GM13977 (cell line): Measurements from ENCODE around the gene MTOR.
"Not testable (repeated sequence)": the region's sequence is repeated elsewhere in the genome, so short reads cannot be mapped to it uniquely, and the experiment has no call there.

Experiments used
- DNase-seq: peaks from one replicate; pipeline ENCODE4 v3.0.0; 2012; ENCODE audit warnings: low spot score
- in situ Hi-C: fragments of 300-500 bp; cut with MboI; formaldehyde crosslinking; loops from one replicate; pipeline ENCODE4 v1.12.0; 2022; ENCODE audit warnings: low sequenced_read_pairs, low pct_unique_long_range_greater_than_20kb, mixed read lengths, inconsistent platforms; ENCODE audit not compliant: unreplicated experiment
- TF ChIP-seq, protein P1 (sequence below): IDR thresholded peaks from 2 replicates; pipeline ENCODE4 v1.5.1; 2012; ENCODE audit warnings: mild to moderate bottlenecking, control low read depth; ENCODE audit not compliant: insufficient read depth; ENCODE audit errors: extremely low read depth, missing control alignments

The MTOR gene

DNA sequence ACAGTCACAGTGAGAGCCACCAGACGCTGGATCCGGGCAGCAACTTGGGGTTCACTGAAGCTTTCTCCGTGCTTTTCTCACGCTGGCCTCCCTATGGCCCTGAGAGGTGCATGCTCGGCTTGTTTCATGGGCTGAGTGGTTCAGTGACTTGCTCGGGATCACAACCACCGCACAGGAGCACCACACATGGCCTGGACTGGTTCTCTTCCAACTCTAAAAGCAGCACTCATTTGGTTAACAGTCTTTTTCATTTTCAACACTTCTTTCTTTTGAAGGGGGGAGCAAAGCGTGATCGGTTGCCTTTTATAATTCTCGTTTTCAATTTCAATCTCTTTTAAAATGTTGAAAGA, 36.8 kb upstream of the MTOR start:
- TF ChIP-seq, protein P1, sequence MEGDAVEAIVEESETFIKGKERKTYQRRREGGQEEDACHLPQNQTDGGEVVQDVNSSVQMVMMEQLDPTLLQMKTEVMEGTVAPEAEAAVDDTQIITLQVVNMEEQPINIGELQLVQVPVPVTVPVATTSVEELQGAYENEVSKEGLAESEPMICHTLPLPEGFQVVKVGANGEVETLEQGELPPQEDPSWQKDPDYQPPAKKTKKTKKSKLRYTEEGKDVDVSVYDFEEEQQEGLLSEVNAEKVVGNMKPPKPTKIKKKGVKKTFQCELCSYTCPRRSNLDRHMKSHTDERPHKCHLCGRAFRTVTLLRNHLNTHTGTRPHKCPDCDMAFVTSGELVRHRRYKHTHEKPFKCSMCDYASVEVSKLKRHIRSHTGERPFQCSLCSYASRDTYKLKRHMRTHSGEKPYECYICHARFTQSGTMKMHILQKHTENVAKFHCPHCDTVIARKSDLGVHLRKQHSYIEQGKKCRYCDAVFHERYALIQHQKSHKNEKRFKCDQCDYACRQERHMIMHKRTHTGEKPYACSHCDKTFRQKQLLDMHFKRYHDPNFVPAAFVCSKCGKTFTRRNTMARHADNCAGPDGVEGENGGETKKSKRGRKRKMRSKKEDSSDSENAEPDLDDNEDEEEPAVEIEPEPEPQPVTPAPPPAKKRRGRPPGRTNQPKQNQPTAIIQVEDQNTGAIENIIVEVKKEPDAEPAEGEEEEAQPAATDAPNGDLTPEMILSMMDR = no peak
- no peak for DNase-seq
- in situ Hi-C loops = no loop called here

DNA sequence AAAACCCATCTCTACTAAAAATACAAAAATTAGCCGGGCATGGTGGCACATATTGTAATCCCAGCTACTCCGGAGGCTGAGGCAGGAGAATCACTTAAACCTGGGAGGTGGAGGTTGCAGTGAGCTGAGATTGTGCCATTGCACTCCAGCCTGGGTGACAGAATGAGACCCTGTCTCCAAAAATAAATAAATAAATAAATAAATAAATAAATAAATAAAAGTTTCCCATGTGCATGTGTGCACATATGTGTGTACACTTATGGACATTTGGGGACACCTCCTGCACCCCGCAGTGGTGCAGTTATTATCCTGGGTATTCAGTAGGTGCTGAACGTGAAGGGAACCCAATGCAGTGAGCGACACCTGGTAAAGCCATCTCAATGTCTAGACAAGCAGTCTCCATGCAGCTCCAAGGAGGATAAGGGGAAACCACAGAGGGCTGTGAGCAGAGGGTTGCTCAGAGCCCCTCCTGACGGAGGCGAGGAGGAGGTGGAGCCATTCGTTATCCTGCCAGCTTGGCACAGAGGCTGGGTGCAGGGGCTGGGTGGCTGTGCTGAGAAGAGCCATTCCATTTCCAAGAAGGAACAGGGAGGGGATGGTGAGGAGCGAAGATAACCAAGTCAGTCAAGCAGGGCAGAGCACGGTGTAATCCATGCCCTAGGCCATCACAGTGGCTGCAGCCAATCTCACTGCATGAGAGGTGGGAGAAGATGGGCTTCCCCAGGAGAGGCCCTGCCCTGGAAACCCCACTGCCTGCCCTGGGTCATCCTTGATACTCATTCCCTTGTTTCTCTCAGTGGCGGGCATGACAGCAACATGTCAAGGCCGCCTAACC, 36.3 kb upstream of the MTOR start:
- DNase-seq = no peak
- in situ Hi-C loops = no loop called here
- TF ChIP-seq, protein P1 = no peak

DNA sequence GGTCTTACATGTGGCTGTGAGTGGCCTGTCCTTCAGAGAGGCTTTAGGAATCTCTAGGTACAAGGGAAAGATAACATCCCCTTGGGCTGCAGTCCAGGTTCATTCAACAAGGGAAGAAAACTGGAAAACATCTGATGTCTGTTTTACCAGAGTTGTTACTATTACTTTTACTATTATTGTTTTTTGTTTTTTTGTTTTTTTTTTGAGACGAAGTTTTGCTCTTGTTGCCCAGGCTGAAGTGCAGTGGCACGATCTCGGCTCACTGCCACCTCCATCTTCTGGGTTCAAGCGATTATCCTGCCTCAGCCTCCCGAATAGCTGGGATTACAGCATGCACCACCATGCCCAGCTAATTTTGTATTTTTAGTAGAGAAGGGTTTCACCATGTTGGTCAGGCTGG, 35.4 kb upstream of the MTOR start:
- in situ Hi-C loops = not testable (repeated sequence)

DNA sequence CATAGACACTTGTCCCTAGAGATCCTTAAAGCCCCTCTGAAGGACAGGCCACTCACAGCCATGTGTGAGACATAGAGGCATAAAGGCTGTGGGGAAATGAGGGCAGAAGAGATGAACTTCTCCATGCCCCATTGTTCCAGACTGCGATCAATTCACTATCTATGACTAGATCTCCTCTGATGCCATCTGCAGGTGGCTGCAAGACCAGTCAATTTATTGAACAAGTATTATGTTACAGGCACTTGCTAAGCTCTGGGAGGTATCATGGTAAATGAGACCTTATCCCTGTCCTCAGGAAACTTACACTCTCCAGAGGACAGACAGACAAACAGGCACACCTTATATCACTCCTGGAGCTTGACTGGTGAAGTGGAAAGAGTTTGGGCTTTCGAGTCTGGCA, 33.6 kb upstream of the MTOR start:
- TF ChIP-seq, protein P1 = no peak
- in situ Hi-C loops = no loop called here
- DNase-seq = no peak

More for the DNA sequence above, 35.4 kb upstream of the MTOR start:
- not testable (repeated sequence) for DNase-seq

DNA sequence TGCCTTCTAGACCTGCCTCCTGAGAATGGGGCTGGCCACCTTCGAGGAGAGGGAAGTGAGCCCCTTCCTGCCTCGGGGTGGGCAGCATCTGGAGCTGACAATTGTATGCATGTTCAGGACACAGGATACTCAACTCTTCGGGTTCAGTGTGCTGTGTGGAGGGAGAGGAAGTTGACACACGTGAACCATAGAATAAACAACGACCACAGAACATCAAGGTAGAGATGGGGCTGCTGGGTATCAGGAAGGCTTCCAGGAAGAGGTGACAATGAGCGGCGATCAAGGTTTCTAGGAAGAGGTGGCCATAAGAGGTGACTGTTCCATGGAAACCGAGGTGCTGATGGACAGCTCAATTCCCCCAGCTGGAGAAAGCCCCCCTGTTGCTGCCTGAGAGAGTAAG, 32.6 kb upstream of the MTOR start:
- in situ Hi-C loops = no loop called here
- DNase-seq = no peak
- TF ChIP-seq, protein P1 = no peak

DNA sequence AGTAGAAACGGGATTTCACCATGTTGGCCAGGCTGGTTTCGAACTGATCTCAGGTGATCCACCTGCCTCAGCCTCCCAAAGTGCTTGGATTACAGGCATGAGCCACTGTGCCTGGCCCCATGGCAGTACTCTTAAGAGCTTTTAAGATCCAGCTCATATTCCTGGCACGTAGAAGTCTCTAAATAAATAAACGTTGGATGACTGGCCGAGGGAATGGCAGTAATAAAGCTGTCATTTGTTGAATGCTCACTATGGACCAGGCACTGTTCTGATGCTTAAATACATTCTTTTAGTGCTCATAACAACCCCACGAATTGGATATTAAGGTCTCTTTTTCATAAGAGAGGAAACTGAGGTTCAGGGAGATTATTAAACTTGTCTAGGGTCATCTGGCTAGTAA, 31.5 kb upstream of the MTOR start:
- TF ChIP-seq, protein P1 = no peak
- DNase-seq = no peak
- in situ Hi-C loops = no loop called here

DNA sequence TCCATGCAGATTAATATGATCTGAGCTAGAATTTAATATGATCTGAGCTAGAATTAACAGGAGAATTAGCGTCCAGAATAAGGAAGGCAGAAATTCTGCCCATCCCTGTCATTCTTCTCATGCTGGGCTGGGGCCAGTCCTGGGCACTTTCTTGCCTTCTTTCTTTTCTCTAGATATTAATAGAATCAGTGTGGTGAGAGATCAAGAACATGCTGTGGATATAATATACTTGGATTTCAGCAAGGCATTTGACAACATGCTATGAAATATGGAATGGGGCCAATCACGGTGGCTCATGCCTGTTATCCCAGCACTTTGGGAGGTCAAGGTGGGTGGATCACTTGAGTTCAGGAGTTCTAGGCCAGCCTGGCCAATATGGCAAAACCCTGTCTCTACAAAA, 28.7 kb upstream of the MTOR start:
- no peak for DNase-seq
- in situ Hi-C loops = no loop called here
- TF ChIP-seq, protein P1 = no peak
